ENCODE data around the gene POP5. TPM values are rescaled to one million over a fixed set of nuclear protein-coding genes. Genes with fewer than 3 reads are reported as not detected.

Gene POP5
- total RNA-seq, 1 experiment from 2014 or later, result 49.5 TPM

GRCh38 chr12:120557589-120557988, 23.6 kb downstream of the POP5 start:
- H3K4me1 Mint-ChIP-seq (ENCODE audit: low read depth, unreplicated experiment), result no peaks in the 10 kb centered on the region
- H3K27me3 Mint-ChIP-seq (ENCODE audit: insufficient read depth, unreplicated experiment), result no peaks in the 10 kb centered on the region
- H3K27me3 ChIP-seq (replicated peaks; ENCODE audit: control insufficient read depth, insufficient read depth, low read length), result no peaks in the 10 kb centered on the region
- peaks cover 84% of the 10 kb centered on the region for H3K36me3 Mint-ChIP-seq (ENCODE audit: insufficient read depth, unreplicated experiment)
- POLR2A ChIA-PET, result no interaction called here
- H3K36me3 ChIP-seq (ENCODE audit: control insufficient read depth, insufficient read depth, low read length), result no peaks in the 10 kb centered on the region; the same call in 1 of the 2 replicates
- no peaks in the 10 kb centered on the region for H3K9me3 ChIP-seq
- DNase-seq, result no peak
- no peak for TF ChIP-seq CTCF (IDR thresholded peaks at IDR 0.05; ENCODE audit: insufficient read depth in 1 of 2, low read depth in 1 of 2, low read length in 1 of 2, severe bottlenecking in 1 of 2, unreplicated experiment in 1 of 2)
- H3K27ac Mint-ChIP-seq (ENCODE audit: unreplicated experiment), result no peak overlapping the region
- CTCF ChIA-PET, result no interaction called here
- no peaks in the 10 kb centered on the region for H3K4me1 ChIP-seq
- H3K4me3 ChIP-seq (ENCODE audit: low read depth, low read length), result no peak overlapping the region
- no TSS peak for BruUV-seq (replicated peaks)
- H3K4me3 Mint-ChIP-seq (ENCODE audit: unreplicated experiment), result no peak overlapping the region
- H3K9me3 Mint-ChIP-seq (ENCODE audit: unreplicated experiment), result no peaks in the 10 kb centered on the region
- intact Hi-C loops (cut with micrococcal nuclease; ENCODE audit: unreplicated experiment), result no loop called here

- BruUV-seq (replicated peaks), result no TSS peak
- Mint-ChIP-seq H3K4me3 (ENCODE audit: unreplicated experiment) (no peak overlapping the region), H3K9me3 (ENCODE audit: unreplicated experiment) (no peaks in the 10 kb centered on the region), H3K36me3 (ENCODE audit: insufficient read depth, unreplicated experiment) (peaks cover 69% of the 10 kb centered on the region), H3K27ac (ENCODE audit: unreplicated experiment) (no peak overlapping the region), H3K4me1 (ENCODE audit: low read depth, unreplicated experiment) (no peaks in the 10 kb centered on the region), H3K27me3 (ENCODE audit: insufficient read depth, unreplicated experiment) (no peaks in the 10 kb centered on the region)
- ChIA-PET CTCF (interaction anchor here (0.6 kb wide), 1 partner anchor 71 kb away, joined by 3 read pairs; no protein-coding TSS in a partner anchor), POLR2A (no interaction called here)
- Histone ChIP-seq H3K9me3 (no peaks in the 10 kb centered on the region), H3K4me1 (peaks cover 10% of the 10 kb centered on the region), H3K36me3 (ENCODE audit: control insufficient read depth, insufficient read depth, low read length) (no peaks in the 10 kb centered on the region; the same call in 1 of the 2 replicates), H3K27me3 (replicated peaks; ENCODE audit: control insufficient read depth, insufficient read depth, low read length) (no peaks in the 10 kb centered on the region), H3K4me3 (ENCODE audit: low read depth, low read length) (no peak overlapping the region)
- intact Hi-C loops (cut with micrococcal nuclease; ENCODE audit: unreplicated experiment), result no loop called here
- no peak for DNase-seq
- TF ChIP-seq CTCF (IDR thresholded peaks at IDR 0.05; ENCODE audit: insufficient read depth in 1 of 2, low read depth in 1 of 2, low read length in 1 of 2, severe bottlenecking in 1 of 2, unreplicated experiment in 1 of 2), result no peak
Measured at GRCh38 chr12:120554678-120555077, 26.5 kb downstream of the POP5 start.

GRCh38 chr12:120546050-120546386, 35.2 kb downstream of the POP5 start:
- peaks cover 5% of the 10 kb centered on the region; the same call in 1 of the 2 replicates for H3K36me3 ChIP-seq (ENCODE audit: control insufficient read depth, insufficient read depth, low read length)
- ChIA-PET CTCF (interaction anchor here (1.0 kb wide), 1 partner anchor 35 kb away, joined by 3 read pairs; the partner anchor contains the start of gene POP5), POLR2A (no interaction called here)
- Mint-ChIP-seq H3K4me3 (ENCODE audit: unreplicated experiment) (no peak overlapping the region), H3K36me3 (ENCODE audit: insufficient read depth, unreplicated experiment) (peaks cover 23% of the 10 kb centered on the region), H3K4me1 (ENCODE audit: low read depth, unreplicated experiment) (no peaks in the 10 kb centered on the region), H3K9me3 (ENCODE audit: unreplicated experiment) (no peaks in the 10 kb centered on the region), H3K27ac (ENCODE audit: unreplicated experiment) (no peak overlapping the region), H3K27me3 (ENCODE audit: insufficient read depth, unreplicated experiment) (no peaks in the 10 kb centered on the region)
- no peak overlapping the region for H3K4me3 ChIP-seq (ENCODE audit: low read depth, low read length)
- intact Hi-C loops (cut with micrococcal nuclease; ENCODE audit: unreplicated experiment), result no loop called here
- no peak for DNase-seq
- no peaks in the 10 kb centered on the region for H3K9me3 ChIP-seq
- H3K4me1 ChIP-seq, result peaks cover 34% of the 10 kb centered on the region
- no peaks in the 10 kb centered on the region for H3K27me3 ChIP-seq (replicated peaks; ENCODE audit: control insufficient read depth, insufficient read depth, low read length)
- no TSS peak for BruUV-seq (replicated peaks)
- TF ChIP-seq CTCF (IDR thresholded peaks at IDR 0.05; ENCODE audit: insufficient read depth in 1 of 2, low read depth in 1 of 2, low read length in 1 of 2, severe bottlenecking in 1 of 2, unreplicated experiment in 1 of 2), result no peak
